ENCODE data around the gene TENM4.

DNA sequence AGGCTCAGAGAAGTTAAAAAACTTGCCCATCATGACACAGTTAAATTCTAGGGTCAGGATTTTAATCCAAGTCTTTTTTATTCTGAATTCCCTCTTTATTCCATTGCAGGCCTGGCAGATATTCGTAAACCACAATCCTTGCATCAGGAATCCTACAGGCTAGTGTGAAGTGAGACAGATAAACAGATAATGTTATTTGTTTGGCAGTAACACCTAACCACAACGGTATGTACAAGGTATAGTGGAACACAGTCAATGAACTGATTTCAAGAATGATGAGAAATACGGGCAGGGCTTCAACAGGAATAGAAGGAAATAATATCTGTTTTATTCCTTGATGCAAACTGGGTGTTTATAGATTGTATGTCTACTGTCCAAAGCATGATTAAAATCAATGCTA lies 834.2 kb downstream of the TENM4 start:
- no peak for TF ChIP-seq CTCF (IDR thresholded peaks at IDR 0.05)
- TF ChIP-seq, protein P1, sequence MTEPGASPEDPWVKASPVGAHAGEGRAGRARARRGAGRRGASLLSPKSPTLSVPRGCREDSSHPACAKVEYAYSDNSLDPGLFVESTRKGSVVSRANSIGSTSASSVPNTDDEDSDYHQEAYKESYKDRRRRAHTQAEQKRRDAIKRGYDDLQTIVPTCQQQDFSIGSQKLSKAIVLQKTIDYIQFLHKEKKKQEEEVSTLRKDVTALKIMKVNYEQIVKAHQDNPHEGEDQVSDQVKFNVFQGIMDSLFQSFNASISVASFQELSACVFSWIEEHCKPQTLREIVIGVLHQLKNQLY (CRISPR knock-in tag; IDR thresholded peaks at IDR 0.05): no peak
- no peak for TF ChIP-seq JUN (CRISPR knock-in tag; IDR thresholded peaks at IDR 0.05)

All from WTC11 (cell line).